Breast epithelium (tissue), 4 donors: ENCODE results near the gene MACROH2A2. TPM values are rescaled to one million over a fixed set of nuclear protein-coding genes. Genes with fewer than 3 reads are reported as not detected.

Source experiments
- DNase-seq, 2 donors: peaks; one replicate each; pipeline ENCODE4 v3.0.0-alpha.2; 2019; ENCODE audit warnings: low spot score in 2 of 2
- H3K27ac ChIP-seq, 2 donors: fragments of 200-600 bp; sonication (generic) in 1 of 2; one replicate each; pipeline ENCODE4 v1.5.1; 2016 to 2019; ENCODE audit warnings: mild to moderate bottlenecking in 1 of 2
- H3K27me3 ChIP-seq, 2 donors: fragments of 200-600 bp; sonication (generic) in 1 of 2; one replicate each; pipeline versions ENCODE4 v1.5.1 to v1.6.0; 2017 to 2019; ENCODE audit warnings: control low read depth in 1 of 2, mild to moderate bottlenecking in 1 of 2
- H3K36me3 ChIP-seq: fragments of 200-600 bp; one replicate; pipeline ENCODE4 v1.5.1; 2019
- H3K4me1 ChIP-seq, 2 donors: fragments of 200-600 bp; sonication (generic); one replicate each; pipeline ENCODE4 v1.5.1; 2016 to 2019; ENCODE audit warnings: control low read depth in 1 of 2
- H3K4me3 ChIP-seq, 3 donors: fragments of 200-600 bp; sonication (generic); 1 replicate in 2 of 3; 2 replicates in 1 of 3; pipeline ENCODE4 v1.5.1; 2016 to 2019; ENCODE audit warnings: mild to moderate bottlenecking in 3 of 3, moderate library complexity in 2 of 3
- H3K9me3 ChIP-seq, 2 donors: fragments of 200-600 bp; sonication (generic) in 1 of 2; one replicate each; pipeline ENCODE4 v1.5.1; 2016 to 2019; ENCODE audit warnings: control low read depth in 1 of 2
- CTCF ChIP-seq, 3 donors: fragments of 450-650 bp; IDR thresholded peaks; one replicate each; pipeline ENCODE4 v1.5.1; 2016 to 2017; ENCODE audit warnings: antibody characterized with exemption in 3 of 3, mild to moderate bottlenecking in 3 of 3, moderate library complexity in 3 of 3
- POLR2A ChIP-seq: fragments of 450-650 bp; IDR thresholded peaks from one replicate; pipeline ENCODE4 v1.6.1; 2016; ENCODE audit warnings: antibody characterized with exemption, mild to moderate bottlenecking, moderate library complexity
- POLR2AphosphoS5 ChIP-seq, 3 donors: sonication (generic); formaldehyde crosslinking; IDR thresholded peaks; one replicate each; pipeline ENCODE4 v1.6.1; 2017; ENCODE audit warnings: antibody characterized with exemption in 3 of 3
- intact Hi-C: fragments of 100-400 bp; cut with DNase I; formaldehyde crosslinking; loops from one replicate; pipeline ENCODE4 v1.15.1; 2023; ENCODE audit warnings: low total_unique reads
- total RNA-seq, 3 donors: library from RNA; depleted of rRNA; stranded (reverse); fragments of >200 nt; gene quantifications; one replicate each; pipeline ENCODE4 v1.1.0, GENCODE V29; 2016

Gene MACROH2A2
- total RNA-seq, 3 donors from 2014 or later = 4.8 to 19.5 (median 15.4) TPM

GRCh38 chr10:70055550-70055949 lies 2.9 kb downstream of the MACROH2A2 start:
- no peak overlapping the region for H3K4me3 ChIP-seq
- no peaks in the 10 kb centered on the region for H3K36me3 ChIP-seq
- no peak overlapping the region for H3K27ac ChIP-seq
- no peaks in the 10 kb centered on the region for H3K4me1 ChIP-seq
- TF ChIP-seq POLR2AphosphoS5 (IDR thresholded peaks at IDR 0.05) = no peak
- no peak for TF ChIP-seq CTCF (IDR thresholded peaks at IDR 0.05)
- TF ChIP-seq POLR2A = no peak
- H3K27me3 ChIP-seq = no peaks in the 10 kb centered on the region
- H3K9me3 ChIP-seq = no peaks in the 10 kb centered on the region
- intact Hi-C loops = no loop called here
- DNase-seq = no peak

- no peaks in the 10 kb centered on the region for H3K9me3 ChIP-seq
- no peaks in the 10 kb centered on the region for H3K36me3 ChIP-seq
- intact Hi-C loops = no loop called here
- TF ChIP-seq POLR2AphosphoS5 (IDR thresholded peaks at IDR 0.05) (no peak), CTCF (IDR thresholded peaks at IDR 0.05) (no peak), POLR2A (no peak)
- no peaks in the 10 kb centered on the region for H3K27me3 ChIP-seq
- H3K4me3 ChIP-seq = no peak overlapping the region
- H3K4me1 ChIP-seq = no peaks in the 10 kb centered on the region
- no peak for DNase-seq
- H3K27ac ChIP-seq = no peak overlapping the region
Observed at GRCh38 chr10:70057306-70057705, 4.7 kb downstream of the MACROH2A2 start.

GRCh38 chr10:70060389-70060788 lies 7.7 kb downstream of the MACROH2A2 start:
- no peak for DNase-seq
- TF ChIP-seq CTCF (IDR thresholded peaks at IDR 0.05) (no peak), POLR2A (no peak), POLR2AphosphoS5 (IDR thresholded peaks at IDR 0.05) (no peak)
- Histone ChIP-seq H3K4me1 (no peaks in the 10 kb centered on the region), H3K27me3 (no peaks in the 10 kb centered on the region), H3K4me3 (no peak overlapping the region), H3K27ac (no peak overlapping the region), H3K9me3 (no peaks in the 10 kb centered on the region), H3K36me3 (no peaks in the 10 kb centered on the region)
- intact Hi-C loops = no loop called here

GRCh38 chr10:70063418-70064098 lies 10.9 kb downstream of the MACROH2A2 start:
- intact Hi-C loops = no loop called here
- Histone ChIP-seq H3K36me3 (no peaks in the 10 kb centered on the region), H3K4me1 (no peaks in the 10 kb centered on the region), H3K27me3 (no peaks in the 10 kb centered on the region), H3K4me3 (no peak overlapping the region), H3K9me3 (no peaks in the 10 kb centered on the region), H3K27ac (no peak overlapping the region)
- TF ChIP-seq CTCF (IDR thresholded peaks at IDR 0.05) = no peak
- no peak for TF ChIP-seq POLR2AphosphoS5 (IDR thresholded peaks at IDR 0.05)
- no peak for TF ChIP-seq POLR2A
- no peak for DNase-seq

GRCh38 chr10:70064486-70064885 lies 11.8 kb downstream of the MACROH2A2 start:
- H3K27ac ChIP-seq = no peak overlapping the region
- intact Hi-C loops = no loop called here
- no peak for DNase-seq
- H3K36me3 ChIP-seq = no peaks in the 10 kb centered on the region
- no peak for TF ChIP-seq POLR2A
- no peak for TF ChIP-seq CTCF (IDR thresholded peaks at IDR 0.05)
- TF ChIP-seq POLR2AphosphoS5 (IDR thresholded peaks at IDR 0.05) = no peak
- H3K4me3 ChIP-seq = no peak overlapping the region
- no peaks in the 10 kb centered on the region for H3K27me3 ChIP-seq
- no peaks in the 10 kb centered on the region for H3K9me3 ChIP-seq
- no peaks in the 10 kb centered on the region for H3K4me1 ChIP-seq
